Breast epithelium (tissue), 3 donors: ENCODE data around the gene PLCB4.

Experiments used
- POLR2A ChIP-seq: fragments of 450-650 bp; IDR thresholded peaks from one replicate; pipeline ENCODE4 v1.6.1; 2016; ENCODE audit warnings: antibody characterized with exemption, mild to moderate bottlenecking, moderate library complexity
- TF ChIP-seq, protein P1 (sequence below), 3 donors: fragments of 450-650 bp; IDR thresholded peaks; one replicate each; pipeline ENCODE4 v1.5.1; 2016 to 2017; ENCODE audit warnings: antibody characterized with exemption in 3 of 3, mild to moderate bottlenecking in 3 of 3, moderate library complexity in 3 of 3

DNA sequence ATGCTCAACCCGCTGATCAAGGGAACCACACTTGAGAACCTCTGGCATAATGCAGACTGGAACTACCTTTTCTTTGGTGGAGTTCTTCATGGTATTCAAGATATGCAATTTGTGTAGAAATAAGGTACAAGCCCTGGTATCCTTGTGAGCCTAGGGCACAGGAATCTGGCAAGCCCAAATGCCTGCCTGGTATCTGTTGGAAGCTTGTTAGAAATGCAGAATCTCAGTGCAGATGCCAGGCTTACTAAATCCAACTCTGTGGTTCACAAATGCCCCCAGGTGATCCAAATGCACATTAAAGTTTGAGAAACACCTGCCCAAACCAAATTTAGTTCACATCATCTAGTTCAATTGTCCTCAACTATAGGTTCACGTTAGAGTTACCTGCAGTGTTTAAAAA, 285.7 kb downstream of the PLCB4 start:
- no peak for TF ChIP-seq POLR2A
- TF ChIP-seq, protein P1, sequence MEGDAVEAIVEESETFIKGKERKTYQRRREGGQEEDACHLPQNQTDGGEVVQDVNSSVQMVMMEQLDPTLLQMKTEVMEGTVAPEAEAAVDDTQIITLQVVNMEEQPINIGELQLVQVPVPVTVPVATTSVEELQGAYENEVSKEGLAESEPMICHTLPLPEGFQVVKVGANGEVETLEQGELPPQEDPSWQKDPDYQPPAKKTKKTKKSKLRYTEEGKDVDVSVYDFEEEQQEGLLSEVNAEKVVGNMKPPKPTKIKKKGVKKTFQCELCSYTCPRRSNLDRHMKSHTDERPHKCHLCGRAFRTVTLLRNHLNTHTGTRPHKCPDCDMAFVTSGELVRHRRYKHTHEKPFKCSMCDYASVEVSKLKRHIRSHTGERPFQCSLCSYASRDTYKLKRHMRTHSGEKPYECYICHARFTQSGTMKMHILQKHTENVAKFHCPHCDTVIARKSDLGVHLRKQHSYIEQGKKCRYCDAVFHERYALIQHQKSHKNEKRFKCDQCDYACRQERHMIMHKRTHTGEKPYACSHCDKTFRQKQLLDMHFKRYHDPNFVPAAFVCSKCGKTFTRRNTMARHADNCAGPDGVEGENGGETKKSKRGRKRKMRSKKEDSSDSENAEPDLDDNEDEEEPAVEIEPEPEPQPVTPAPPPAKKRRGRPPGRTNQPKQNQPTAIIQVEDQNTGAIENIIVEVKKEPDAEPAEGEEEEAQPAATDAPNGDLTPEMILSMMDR (IDR thresholded peaks at IDR 0.05): no peak
